H9 (cell line): Measurements from ENCODE around the gene EPB41L4B. TPM values are rescaled to one million over a fixed set of nuclear protein-coding genes. Genes with fewer than 3 reads are reported as not detected.

Experiments used
- DNase-seq: peaks from one replicate; pipeline ENCODE4 v3.0.0-alpha.2; 2017
- H2AFZ ChIP-seq: one replicate; pipeline ENCODE4 v1.6.1; 2013; ENCODE audit warnings: mild to moderate bottlenecking, low read length, control low read depth, moderate library complexity
- H2AK5ac ChIP-seq: 2 replicates; pipeline ENCODE4 v1.6.1; 2013; ENCODE audit warnings: low read length, control low read depth, mixed read lengths; ENCODE audit not compliant: insufficient read length
- H2BK120ac ChIP-seq: one replicate; pipeline ENCODE4 v1.6.1; 2013; ENCODE audit warnings: low read depth, mild to moderate bottlenecking, low read length, control low read depth, inconsistent platforms; ENCODE audit not compliant: poor library complexity, severe bottlenecking
- H2BK12ac ChIP-seq: 2 replicates; pipeline ENCODE4 v1.6.1; 2013; ENCODE audit warnings: low read length, control low read depth, mixed read lengths, low read depth; ENCODE audit not compliant: insufficient read length
- H2BK15ac ChIP-seq: 2 replicates; pipeline ENCODE4 v1.6.1; 2013; ENCODE audit warnings: low read depth, low read length, control low read depth
- H2BK20ac ChIP-seq: one replicate; pipeline ENCODE4 v1.6.1; 2013; ENCODE audit warnings: low read depth, mild to moderate bottlenecking, low read length, control low read depth, inconsistent platforms; ENCODE audit not compliant: poor library complexity, severe bottlenecking
- H2BK5ac ChIP-seq: 2 replicates; pipeline ENCODE4 v1.6.1; 2013; ENCODE audit warnings: low read length, control low read depth, mixed read lengths; ENCODE audit not compliant: insufficient read length
- H3K14ac ChIP-seq: 2 replicates; pipeline ENCODE4 v1.6.1; 2013; ENCODE audit warnings: low read length, control low read depth; ENCODE audit not compliant: insufficient read depth
- H3K18ac ChIP-seq: 2 replicates; pipeline ENCODE4 v1.6.1; 2013; ENCODE audit warnings: low read depth, mild to moderate bottlenecking, mixed read lengths, low read length, control low read depth; ENCODE audit not compliant: insufficient read length
- H3K23ac ChIP-seq: 2 replicates; pipeline ENCODE4 v1.6.1; 2013; ENCODE audit warnings: low read length, control low read depth, mixed read lengths, low read depth; ENCODE audit not compliant: insufficient read length
- H3K23me2 ChIP-seq: 2 replicates; pipeline ENCODE4 v1.6.1; 2013; ENCODE audit warnings: low read depth, mild to moderate bottlenecking, mixed read lengths, low read length, control low read depth; ENCODE audit not compliant: insufficient read length, poor library complexity, severe bottlenecking
- H3K27ac ChIP-seq: 2 replicates; pipeline ENCODE4 v1.5.1; 2013; ENCODE audit warnings: low read length, control low read depth, mixed read lengths, low read depth; ENCODE audit not compliant: insufficient read length
- H3K27me3 ChIP-seq: 2 replicates; pipeline ENCODE4 v1.6.1; 2013; ENCODE audit warnings: low read length, control low read depth, inconsistent platforms; ENCODE audit not compliant: insufficient read depth
- H3K4ac ChIP-seq: 2 replicates; pipeline ENCODE4 v1.6.1; 2013; ENCODE audit warnings: low read depth, mild to moderate bottlenecking, control low read depth, inconsistent platforms, low read length, moderate library complexity
- H3K4me1 ChIP-seq: 2 replicates; pipeline ENCODE4 v1.6.1; 2013; ENCODE audit warnings: low read length, control low read depth, inconsistent platforms; ENCODE audit not compliant: insufficient read depth
- H3K4me2 ChIP-seq: 2 replicates; pipeline ENCODE4 v1.6.1; 2013; ENCODE audit warnings: low read length, control low read depth, mixed read lengths; ENCODE audit not compliant: insufficient read length, insufficient read depth
- H3K56ac ChIP-seq: 2 replicates; pipeline ENCODE4 v1.6.1; 2013; ENCODE audit warnings: low read depth, mild to moderate bottlenecking, mixed read lengths, low read length, control low read depth; ENCODE audit not compliant: insufficient read length
- H3K79me1 ChIP-seq: 2 replicates; pipeline ENCODE4 v1.6.1; 2013; ENCODE audit warnings: low read depth, mild to moderate bottlenecking, moderate library complexity, low read length, control low read depth, inconsistent platforms; ENCODE audit not compliant: insufficient read depth, poor library complexity, severe bottlenecking
- H3K79me2 ChIP-seq: 2 replicates; pipeline ENCODE4 v1.6.1; 2013; ENCODE audit warnings: low read length, control low read depth, inconsistent platforms; ENCODE audit not compliant: insufficient read depth
- H3K9ac ChIP-seq: 2 replicates; pipeline ENCODE4 v1.6.1; 2013; ENCODE audit warnings: low read length, control low read depth, mixed read lengths; ENCODE audit not compliant: insufficient read length; ENCODE audit errors: extremely low read depth
- H3K9me3 ChIP-seq: one replicate; pipeline ENCODE4 v1.6.1; 2013; ENCODE audit warnings: low read depth, low read length, inconsistent platforms; ENCODE audit not compliant: control insufficient read depth
- H3T11ph ChIP-seq: one replicate; pipeline ENCODE4 v1.6.1; 2013; ENCODE audit warnings: mild to moderate bottlenecking, low read length, control low read depth, inconsistent platforms
- H4K20me1 ChIP-seq: one replicate; pipeline ENCODE4 v1.6.1; 2013; ENCODE audit not compliant: control insufficient read depth, insufficient read length, insufficient read depth
- H4K5ac ChIP-seq: 2 replicates; pipeline ENCODE4 v1.6.1; 2013; ENCODE audit warnings: low read depth, mild to moderate bottlenecking, mixed read lengths, low read length, control low read depth; ENCODE audit not compliant: insufficient read length
- H4K8ac ChIP-seq: replicated peaks from 2 replicates; pipeline ENCODE4 v1.6.1; 2013; ENCODE audit warnings: low read length, control low read depth, mixed read lengths, low read depth; ENCODE audit not compliant: insufficient read length
- H4K91ac ChIP-seq: 2 replicates; pipeline ENCODE4 v1.6.1; 2013; ENCODE audit warnings: low read depth, mild to moderate bottlenecking, moderate library complexity, mixed read lengths, low read length, control low read depth; ENCODE audit not compliant: insufficient read length
- H3K27ac Mint-ChIP-seq, 3 experiments: 2 replicates in 2 of 3; 3 replicates in 1 of 3; pipeline ENCODE4 v1.8.0; 2020 to 2021; ENCODE audit warnings: mixed read lengths in 3 of 3, mild to moderate bottlenecking in 1 of 3, moderate library complexity in 1 of 3
- H3K27me3 Mint-ChIP-seq: 2 replicates; pipeline ENCODE4 v1.8.0; 2021; ENCODE audit warnings: low read depth, mild to moderate bottlenecking, moderate library complexity, mixed read lengths
- H3K36me3 Mint-ChIP-seq, 3 experiments: 2 replicates in 2 of 3; 3 replicates in 1 of 3; pipeline ENCODE4 v1.8.0; 2020 to 2021; ENCODE audit warnings: low read depth in 3 of 3, mixed read lengths in 3 of 3; ENCODE audit not compliant: insufficient read depth in 1 of 3
- H3K4me1 Mint-ChIP-seq, 2 experiments: 2 replicates each; pipeline ENCODE4 v1.8.0; 2020; ENCODE audit warnings: mixed read lengths in 2 of 2
- H3K4me3 Mint-ChIP-seq, 2 experiments: 2 replicates in 1 of 2; 3 replicates in 1 of 2; pipeline ENCODE4 v1.8.0; 2020 to 2021; ENCODE audit warnings: mild to moderate bottlenecking in 2 of 2, mixed read lengths in 2 of 2, moderate library complexity in 1 of 2
- H3K9me3 Mint-ChIP-seq, 2 experiments: 2 replicates in 1 of 2; 3 replicates in 1 of 2; pipeline ENCODE4 v1.8.0; 2020; ENCODE audit warnings: mild to moderate bottlenecking in 2 of 2, mixed read lengths in 2 of 2, moderate library complexity in 1 of 2
- CTCF ChIP-seq: fragments of 200-600 bp; sonication (generic); conservative IDR thresholded peaks from 3 replicates; pipeline ENCODE4 v1.8.0; 2021; ENCODE audit warnings: antibody characterized with exemption, mild to moderate bottlenecking
- WGBS: extraction: QIAGEN DNeasy Blood & Tissue Kit; methylation state at CpG from one replicate; pipeline ENCODE4 v1.1.7; 2013; ENCODE audit warnings: missing lambda C conversion rate, low lambda C conversion rate, mixed read lengths; ENCODE audit not compliant: insufficient read length; ENCODE audit errors: extremely low coverage; 5-methylcytosine and 5-hydroxymethylcytosine counted together
- total RNA-seq: library from RNA; stranded (reverse); gene quantifications from 2 replicates; pipeline ENCODE4 v1.2.1, GENCODE V29; 2021

Gene EPB41L4B
- total RNA-seq, 1 experiment from 2014 or later: 18.9 TPM

GRCh38 chr9:109149722-109150121, 171.1 kb downstream of the EPB41L4B start:
- no CpG with 5 or more reads among the region's 4 CpGs for WGBS
- H4K8ac ChIP-seq: no peak overlapping the region
- H3T11ph ChIP-seq: no peak overlapping the region
- Mint-ChIP-seq H3K27ac (no peak overlapping the region), H3K4me1 (no peaks in the 10 kb centered on the region), H3K27me3 (no peaks in the 10 kb centered on the region; the same call in none of the 2 replicates), H3K9me3 (peaks cover 31% of the 10 kb centered on the region in 2 experiments), H3K36me3 (peaks cover 6 to 21% (median 11%) of the 10 kb centered on the region in 3 experiments), H3K4me3 (no peak overlapping the region; a peak in 1 of 5 replicates)
- H3K4ac ChIP-seq: no peak overlapping the region
- H4K91ac ChIP-seq: no peak overlapping the region
- no peak overlapping the region for H3K9ac ChIP-seq
- H2BK5ac ChIP-seq: no peak overlapping the region
- no peak overlapping the region for H3K4me2 ChIP-seq
- DNase-seq: no peak
- no peak overlapping the region for H2BK120ac ChIP-seq
- H3K9me3 ChIP-seq: peaks cover 14% of the 10 kb centered on the region
- H3K56ac ChIP-seq: no peak overlapping the region
- no peak for TF ChIP-seq CTCF
- H3K27me3 ChIP-seq: no peaks in the 10 kb centered on the region
- no peak overlapping the region for H2BK20ac ChIP-seq
- no peak overlapping the region for H2AFZ ChIP-seq
- no peak overlapping the region for H3K18ac ChIP-seq
- no peaks in the 10 kb centered on the region for H4K20me1 ChIP-seq
- no peaks in the 10 kb centered on the region for H3K23me2 ChIP-seq
- no peak overlapping the region for H2AK5ac ChIP-seq
- no peaks in the 10 kb centered on the region for H3K79me1 ChIP-seq
- H2BK15ac ChIP-seq: no peak overlapping the region
- no peak overlapping the region for H2BK12ac ChIP-seq
- H3K4me1 ChIP-seq: no peaks in the 10 kb centered on the region
- no peak overlapping the region for H3K23ac ChIP-seq
- no peaks in the 10 kb centered on the region for H3K79me2 ChIP-seq
- H3K14ac ChIP-seq: no peak overlapping the region
- H3K27ac ChIP-seq: no peak overlapping the region
- no peak overlapping the region for H4K5ac ChIP-seq
